ENCODE results near the gene SLC9B1.
A peak's percentile ranks its signal among the peaks of the same experiment; 100 is the strongest.
"Not testable (repeated sequence)": the region's sequence is repeated elsewhere in the genome, so short reads cannot be mapped to it uniquely, and the experiment has no call there.

SLC9B1 gene

DNA sequence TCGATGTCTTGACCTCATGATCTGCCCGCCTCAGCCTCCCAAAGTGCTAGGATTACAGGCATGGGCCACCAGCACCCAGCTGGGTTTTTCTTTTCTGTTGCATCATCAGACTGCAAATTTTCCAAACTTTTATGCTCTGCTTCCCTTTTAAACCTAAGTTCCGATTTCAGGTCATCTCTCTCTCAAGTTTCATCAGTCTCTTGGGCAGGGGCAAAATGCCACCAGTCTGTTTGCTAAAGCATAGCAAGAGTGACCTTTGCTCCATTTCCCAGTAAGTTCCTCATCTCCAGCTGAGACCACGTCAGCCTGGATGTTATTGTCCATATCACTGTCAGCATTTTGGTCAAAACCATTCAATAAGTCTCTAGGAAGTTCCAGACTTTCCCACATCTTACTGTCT lies 141.2 kb downstream of the SLC9B1 start:
- DNase-seq (ENCODE audit: low spot score): not testable (repeated sequence)

DNA sequence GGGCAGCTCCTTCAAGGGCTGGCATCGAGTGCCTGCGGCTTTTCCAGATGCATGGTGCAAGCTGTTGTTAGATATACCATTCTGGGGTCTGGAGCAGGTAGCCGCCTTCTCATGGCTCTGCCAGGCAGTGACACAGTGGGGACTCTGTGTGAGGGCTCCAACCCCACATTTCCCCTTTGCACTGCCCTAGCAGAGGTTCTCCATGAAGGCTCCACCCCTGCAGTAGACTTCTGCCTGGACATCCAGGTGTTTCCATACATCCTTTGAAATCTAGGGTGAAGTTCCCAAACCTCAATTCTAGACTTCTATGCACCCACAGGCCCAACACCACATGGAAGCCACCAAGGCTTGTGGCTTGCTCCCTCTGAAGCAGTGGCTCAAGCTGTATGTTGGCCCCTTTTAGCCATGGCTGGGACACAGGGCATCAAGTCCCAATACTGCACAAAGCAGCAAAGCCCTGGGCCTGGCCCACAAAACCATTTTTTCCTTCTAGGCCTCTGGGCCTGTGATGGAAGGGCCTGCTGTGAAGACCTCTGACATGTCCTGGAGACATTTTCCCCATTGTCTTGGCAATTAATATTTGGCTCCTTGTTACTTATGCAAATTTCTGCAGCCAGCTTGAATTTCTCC lies 141.9 kb downstream of the SLC9B1 start:
- DNase-seq (ENCODE audit: low spot score): not testable (repeated sequence)

DNA sequence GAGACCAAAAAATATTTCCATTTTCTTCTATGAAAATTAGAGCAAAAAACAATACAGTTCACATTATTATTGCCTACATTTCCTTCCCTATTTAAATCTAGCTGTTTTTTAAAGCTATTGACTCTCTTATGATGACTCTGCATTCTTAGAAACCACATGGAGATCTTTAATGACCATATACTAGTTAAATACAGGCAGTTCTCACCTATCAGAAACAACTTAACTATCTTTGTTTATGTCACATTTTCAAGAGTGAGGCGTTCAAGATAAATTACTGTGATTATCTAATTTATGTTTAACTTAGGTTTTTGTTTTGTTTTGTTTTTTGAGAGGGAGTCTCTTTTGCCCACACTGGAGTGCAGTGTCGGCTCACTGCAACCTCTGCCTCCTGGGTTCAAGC lies 147.7 kb downstream of the SLC9B1 start:
- DNase-seq (ENCODE audit: low spot score): no peak

DNA sequence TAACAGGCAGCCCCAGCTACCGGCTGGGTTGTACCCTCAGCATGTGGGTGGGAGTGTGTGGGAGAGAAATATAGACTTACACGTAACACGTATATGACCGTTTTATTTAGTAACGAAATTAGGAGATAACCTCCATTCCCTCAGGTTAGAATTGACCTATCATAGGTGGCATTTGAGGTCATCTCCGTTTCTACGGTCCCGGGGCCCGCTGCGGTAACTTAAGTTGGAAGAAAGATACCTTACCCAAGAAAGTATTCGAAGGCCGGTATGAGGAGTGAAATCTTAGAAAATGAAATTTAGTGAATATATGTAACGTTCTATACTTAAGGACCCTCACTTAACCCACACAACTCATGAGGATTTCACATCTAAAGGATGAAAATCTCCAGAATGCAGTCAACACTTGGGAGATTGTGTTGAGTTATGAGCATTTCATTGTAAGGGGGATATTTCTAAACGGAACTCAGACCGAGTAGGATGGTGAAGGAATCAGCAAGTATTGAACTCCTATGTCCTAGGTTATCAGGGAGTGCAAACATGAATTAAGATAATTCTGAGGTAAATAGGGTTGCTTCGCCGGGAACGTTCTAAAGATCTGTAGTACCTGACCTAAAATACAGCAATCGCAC lies 149.8 kb downstream of the SLC9B1 start:
- DNase-seq (ENCODE audit: low spot score): no peak

DNA sequence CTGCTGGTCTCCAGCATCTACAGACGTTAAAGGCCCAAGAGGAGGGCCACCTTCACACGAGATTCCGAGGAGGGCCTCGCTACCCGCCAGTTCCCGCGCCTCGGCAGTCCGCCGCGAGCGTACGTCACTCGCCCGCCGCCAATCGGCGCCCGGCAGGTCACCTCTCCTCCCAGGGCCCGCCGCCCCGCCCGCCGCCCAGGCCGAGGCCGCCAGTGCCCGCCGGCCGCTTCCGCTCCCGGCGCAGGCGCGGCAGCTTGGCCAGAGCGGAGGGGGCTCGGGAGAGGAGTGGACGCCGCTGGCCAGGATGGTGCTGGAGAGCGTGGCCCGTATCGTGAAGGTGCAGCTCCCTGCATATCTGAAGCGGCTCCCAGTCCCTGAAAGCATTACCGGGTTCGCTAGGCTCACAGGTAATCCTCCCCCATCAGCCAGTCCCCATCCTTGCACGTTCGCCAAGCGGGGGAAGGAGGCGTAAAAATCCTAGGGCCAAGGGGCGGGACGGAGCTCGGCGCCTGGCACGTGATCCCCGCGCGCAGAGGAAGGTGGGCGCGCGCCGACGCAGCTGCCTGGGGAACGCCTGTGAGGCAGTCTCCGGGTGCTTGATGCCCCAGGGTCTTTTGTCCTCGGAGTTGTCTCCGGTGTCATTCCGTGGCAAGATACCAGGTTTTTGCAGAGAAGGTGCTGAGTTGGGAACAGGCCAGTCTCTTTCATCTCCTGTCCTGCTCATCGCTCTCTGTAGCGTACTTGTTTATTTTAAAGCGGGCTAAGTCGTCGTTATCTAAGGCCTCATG lies 150.5 kb downstream of the SLC9B1 start, which contains the start of gene CISD2:
TSS of gene CISD2 (plus strand) at position 212 of the 788 bp plus-strand sequence. CDS start at position 305, 93 bp downstream.
- peak; percentile 83 for DNase-seq (ENCODE audit: low spot score)

DNA sequence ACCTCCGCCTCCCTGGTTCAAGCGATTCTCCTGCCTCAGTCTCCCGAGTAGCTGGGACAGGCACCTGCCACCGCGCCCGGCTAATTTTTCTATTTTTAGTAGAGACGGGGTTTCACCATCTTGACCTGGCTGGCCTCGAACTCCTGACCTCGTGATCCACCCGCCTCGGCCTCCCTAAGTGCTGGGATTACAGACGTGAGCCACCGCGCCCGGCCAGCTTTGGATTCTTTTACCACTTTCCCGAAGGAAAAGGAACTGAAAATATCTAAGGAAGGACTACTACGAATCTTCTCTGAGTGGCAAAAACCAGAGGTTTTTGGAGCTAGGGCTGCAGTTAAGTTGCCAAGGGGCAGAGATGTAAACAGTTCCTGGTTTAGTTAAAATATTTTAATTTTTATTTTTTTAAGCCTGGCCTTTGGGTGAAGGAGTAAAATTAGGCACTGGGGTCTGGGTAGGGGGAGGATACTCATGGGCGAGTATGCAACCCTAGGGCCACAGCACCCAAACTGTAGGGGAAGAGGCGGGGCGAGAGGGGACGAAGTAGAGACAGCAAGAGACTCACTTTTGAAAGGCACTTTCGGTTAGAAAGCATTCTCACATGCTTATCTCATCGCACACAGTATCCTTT lies 151.2 kb downstream of the SLC9B1 start:
- DNase-seq (ENCODE audit: low spot score): no peak

DNA sequence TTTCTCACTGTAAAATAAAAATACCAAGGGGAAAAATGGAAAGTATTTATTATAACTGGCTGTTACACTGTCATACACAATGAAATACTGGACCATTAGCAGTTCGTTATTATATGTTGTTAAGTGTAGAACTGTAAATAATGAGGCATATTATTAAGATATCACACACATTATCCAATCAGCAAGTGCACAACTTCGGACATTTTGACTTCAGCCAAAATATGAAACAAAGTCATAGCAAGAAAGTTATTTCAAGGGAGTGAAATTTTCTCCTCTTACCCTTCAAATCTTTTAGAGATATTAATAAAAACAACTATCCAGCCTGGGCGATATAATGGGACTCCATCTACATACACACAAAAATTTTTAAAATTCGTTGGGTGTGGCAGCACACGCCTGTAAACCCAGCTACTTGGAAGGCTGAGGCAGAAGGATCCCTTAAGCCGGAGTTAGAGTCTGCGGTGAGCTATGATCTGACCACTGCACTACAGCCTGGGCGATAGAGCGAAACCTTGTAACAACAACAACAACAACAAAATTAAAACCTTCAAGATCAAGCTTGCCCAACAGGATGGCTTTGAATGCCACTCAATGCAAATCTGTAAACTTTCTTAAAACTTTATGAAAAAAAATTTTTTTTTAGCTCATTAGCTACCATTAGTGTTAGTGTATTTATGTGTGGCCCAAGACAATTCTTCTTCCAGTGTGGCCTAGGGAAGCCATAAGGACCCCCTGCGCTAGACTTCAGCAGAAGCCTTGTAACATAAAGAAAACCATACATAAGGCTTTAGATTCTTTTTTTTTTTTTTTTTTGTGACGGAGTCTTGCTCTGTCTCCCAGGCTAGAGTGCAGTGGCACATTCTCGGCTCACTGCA lies 152.0 kb downstream of the SLC9B1 start:
- no peak for DNase-seq (ENCODE audit: low spot score)

DNA sequence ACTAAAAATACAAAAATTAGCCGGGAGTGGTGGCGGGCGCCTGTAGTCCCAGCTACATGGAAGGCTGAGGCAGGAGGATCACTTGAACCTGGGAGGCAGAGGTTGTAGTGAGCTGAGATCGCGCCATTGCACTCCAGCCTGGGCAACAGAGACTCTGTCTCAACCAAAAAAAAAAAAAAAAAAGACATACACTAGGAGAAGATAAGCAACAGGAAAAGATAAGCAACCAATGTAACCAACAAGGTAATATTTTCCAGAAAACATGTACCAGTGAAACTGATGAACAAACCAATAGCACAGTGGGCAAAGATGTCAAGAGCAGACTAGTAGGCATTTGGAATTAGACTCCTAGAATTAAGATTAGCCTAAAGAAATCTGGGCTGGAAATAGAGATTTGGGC lies 154.2 kb downstream of the SLC9B1 start:
- DNase-seq (ENCODE audit: low spot score): not testable (repeated sequence)

DNA sequence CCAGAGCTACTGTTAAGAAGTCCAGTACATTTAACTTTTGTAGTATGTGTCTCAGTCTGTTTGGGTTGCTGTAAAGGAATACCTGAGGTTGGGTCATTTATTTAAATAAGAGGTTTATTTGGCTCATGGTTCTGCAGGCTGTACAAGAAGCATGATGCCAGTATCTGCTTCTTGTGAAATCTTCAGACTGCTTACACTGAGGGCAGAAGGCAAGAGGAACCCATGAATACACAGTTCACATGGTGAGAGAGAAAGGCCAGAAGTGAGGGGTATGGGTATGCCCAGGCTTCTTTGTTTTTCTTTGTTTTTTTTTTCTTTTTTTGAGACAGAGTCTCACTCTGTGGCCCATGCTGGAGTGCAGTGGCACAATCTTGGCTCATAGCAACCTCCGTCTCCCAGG lies 156.8 kb downstream of the SLC9B1 start:
- DNase-seq (ENCODE audit: low spot score): no peak

DNA sequence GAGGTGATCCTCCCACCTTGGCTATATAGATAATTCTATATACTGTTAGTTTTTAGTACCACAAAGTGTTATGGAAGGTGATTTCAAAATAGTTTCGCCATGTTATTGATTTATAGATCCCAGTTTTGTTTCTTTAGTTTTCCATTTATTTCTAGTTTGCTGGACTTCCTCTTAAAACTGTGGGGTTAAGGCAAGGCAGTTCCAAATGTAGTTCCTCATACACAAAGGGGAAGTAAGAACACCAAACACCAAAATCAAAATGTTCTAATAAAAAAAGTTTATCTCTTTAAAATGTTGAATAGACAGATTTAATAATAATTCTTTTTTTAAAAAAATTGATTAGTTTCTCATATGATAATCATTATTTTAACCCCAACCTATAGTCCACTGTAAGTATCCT lies 157.5 kb downstream of the SLC9B1 start:
- DNase-seq (ENCODE audit: low spot score): no peak

DNA sequence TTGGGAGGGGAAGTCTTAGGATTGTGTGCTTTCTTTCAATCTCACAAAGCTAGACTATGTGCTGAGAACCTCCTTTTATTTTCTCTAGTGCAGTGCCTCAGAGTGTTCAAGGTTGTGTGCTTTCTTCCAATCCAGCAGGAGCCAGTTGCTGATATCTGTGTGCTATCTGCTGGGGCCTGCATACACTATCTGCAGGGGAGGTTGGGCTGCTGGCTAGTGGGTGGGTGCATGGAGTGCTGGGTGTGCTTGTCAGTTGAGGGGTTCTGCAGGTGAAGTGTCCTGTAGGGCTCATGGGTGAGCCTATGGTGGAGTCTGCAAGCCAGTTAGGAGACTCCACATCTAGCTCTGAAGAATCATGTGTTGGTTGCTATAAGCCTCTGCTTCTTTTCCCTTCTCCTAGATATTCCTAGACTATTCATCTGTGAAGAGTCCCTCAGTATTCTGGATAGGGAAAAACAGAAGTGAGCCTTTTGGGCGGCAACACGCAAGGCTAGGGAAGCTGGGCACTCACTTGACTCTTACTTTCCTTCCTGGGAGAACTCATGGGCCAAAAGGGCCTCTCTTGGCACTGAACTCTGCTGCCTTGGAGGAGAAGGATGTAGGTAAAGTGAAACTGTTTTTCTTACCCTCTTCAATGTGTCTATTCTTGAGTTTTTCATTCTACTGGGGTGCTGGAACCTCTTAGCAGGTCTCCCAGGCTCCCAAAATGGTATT lies 158.7 kb downstream of the SLC9B1 start:
- DNase-seq (ENCODE audit: low spot score): no peak

DNA sequence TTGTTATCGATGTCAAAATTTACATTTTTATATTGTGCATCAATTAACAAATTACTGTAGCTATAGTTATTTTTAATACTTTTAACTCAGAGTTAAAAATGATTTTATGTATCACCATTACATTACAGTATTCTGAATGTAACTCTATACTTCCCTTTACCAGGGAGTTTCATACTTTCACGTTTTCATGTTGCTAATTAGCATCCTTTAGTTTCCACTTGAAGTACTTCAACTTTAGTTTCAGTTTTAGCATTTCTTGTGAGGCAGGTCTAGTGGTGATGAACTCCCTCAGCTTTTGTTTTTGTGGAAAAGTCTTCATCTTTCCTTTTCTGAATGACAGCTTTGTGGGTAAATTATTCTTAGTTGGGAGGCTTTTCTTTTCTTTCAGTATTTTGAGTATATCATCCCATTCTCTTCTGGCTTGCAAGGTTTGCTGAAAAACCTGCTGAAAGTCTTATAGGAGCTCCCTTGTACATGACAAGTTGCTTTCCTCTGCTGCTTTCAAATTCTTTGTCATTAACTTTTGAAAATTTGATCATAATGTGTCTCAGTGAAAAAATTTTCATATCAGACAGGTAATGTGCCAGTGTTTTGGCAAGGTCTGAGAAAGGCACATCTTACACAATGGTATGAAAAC lies 160.6 kb downstream of the SLC9B1 start:
- DNase-seq (ENCODE audit: low spot score): no peak

Measured in hepatic stellate cell (primary cell).